HG03097 (cell line): ENCODE results near the gene IL17RA.

ENCODE experiments used
- ATAC-seq: cut with Tn5 transposase; IDR thresholded peaks from one replicate; pipeline ENCODE4 v1.9.1; 2021; ENCODE audit not compliant: unreplicated experiment, low FRiP score

IL17RA gene

DNA sequence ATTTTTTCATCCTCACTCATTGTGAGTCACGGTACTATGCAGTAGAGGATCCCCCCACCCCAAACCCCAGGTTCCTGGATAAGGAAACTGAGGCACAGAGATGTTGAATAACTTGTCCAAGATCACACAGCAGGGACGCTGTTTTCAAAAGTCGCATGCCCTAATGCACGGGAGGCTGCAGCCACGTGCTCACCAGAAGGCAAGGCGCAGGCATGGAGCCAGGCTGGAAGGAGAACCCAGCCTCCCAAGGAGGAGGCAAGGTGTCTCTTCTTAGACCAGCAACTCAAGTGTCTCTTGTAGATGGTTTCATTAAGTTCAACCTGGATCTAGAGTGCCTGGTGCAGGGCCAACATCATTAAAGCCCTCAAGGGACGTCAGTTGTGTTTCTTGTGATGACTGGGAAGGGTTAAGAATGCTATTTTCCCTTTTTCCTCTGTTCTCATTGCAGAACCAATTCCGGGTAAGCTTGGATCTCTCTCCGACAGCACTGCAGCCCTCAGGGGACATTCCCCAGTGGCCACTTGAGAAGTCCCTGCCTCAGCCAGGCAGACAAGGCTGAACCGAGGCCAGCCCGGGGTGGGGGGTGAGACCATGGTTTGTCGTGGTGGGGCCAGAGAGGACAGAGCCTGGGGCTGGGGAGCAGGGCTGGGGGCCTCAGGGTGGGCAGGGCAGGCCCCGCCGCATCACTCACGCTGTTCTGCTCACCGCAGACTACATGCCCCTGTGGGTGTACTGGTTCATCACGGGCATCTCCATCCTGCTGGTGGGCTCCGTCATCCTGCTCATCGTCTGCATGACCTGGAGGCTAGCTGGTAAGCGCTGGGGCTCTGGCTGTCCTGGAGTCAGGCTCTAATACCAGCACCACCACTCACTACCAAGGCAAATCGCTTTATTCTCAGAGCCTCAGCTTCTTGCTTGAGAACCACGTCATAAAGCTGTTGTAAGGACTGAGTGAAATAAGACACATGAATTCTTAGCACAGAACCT, 20.6 kb downstream of the IL17RA start:
- ATAC-seq, result no peak

DNA sequence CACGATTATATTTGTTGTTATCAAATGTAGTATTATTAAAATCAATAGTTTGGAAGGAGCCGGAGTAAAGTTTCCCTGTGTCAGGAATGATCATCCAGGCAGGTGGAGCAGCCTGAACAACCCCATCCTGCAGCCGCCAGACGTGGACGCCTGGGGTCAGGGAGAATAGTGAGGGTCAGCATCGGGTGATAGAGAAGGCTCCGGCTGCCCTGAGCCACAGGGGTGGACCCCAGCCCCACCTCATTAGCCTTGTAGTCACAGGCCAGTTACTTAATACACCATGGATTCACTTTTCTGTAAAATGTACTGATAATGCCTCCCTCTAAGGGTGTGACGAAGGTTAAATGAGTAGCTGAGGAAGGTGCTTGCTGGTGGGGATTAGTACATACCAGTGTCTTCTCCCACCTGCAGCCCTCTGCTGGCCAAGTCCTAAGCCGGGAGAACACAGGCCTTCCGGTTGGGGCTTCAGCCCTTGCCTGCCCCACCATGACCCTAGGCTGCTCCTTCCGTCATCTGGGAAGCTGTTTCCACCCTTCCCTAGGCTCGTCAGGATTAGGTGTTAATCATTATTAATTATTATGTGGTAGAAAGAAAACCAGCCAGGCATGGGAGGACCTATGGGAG, 21.5 kb downstream of the IL17RA start:
- ATAC-seq, result peak; percentile 37

DNA sequence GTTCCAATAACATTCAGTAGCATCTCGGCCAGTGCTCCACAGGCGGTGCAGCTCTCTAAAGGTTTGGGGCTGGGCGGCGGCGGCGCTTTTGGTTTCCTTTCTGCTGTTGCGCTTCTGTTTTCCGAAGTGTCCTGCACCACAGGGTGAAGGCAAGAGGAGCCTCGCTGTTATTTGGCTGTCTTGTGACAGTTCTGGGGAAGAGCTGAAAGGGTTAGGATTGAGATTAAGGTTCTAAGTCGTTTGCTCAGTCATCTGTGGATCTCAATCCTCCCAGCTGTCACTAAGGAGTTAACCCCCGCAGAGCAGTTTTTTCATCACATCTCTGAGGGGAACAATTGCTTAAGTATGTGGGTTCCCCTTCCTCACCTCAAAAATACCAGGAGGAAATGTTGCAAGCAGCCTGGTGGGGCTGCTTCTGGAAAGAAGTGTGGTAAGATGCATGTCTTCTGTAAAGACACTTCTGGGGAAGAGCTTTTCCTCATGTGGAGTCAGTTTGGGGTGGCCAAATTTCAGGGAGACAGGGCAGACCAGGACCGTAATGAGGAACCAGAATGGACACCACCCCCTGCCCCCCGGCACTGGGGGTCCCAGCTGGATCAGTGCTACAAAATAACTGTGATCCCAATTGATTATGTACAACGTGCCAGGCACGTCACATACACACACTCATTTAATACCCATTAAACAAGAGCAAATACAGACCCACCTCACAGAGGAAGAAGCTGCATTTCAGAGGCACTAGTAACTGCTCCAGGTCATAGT, 22.2 kb downstream of the IL17RA start:
- peak; percentile 63 for ATAC-seq

DNA sequence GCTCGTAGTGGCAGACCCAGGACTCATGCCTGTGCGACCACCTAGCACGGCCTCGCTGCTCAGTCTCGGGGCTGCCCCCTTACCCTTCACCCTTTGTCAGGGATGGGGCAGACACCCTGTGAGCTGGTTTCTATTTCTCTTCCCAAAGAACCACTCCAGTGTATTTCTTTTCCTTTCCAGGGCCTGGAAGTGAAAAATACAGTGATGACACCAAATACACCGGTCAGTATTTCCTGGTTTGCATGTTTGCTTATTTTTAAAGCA, 22.7 kb downstream of the IL17RA start:
- ATAC-seq, result no peak

DNA sequence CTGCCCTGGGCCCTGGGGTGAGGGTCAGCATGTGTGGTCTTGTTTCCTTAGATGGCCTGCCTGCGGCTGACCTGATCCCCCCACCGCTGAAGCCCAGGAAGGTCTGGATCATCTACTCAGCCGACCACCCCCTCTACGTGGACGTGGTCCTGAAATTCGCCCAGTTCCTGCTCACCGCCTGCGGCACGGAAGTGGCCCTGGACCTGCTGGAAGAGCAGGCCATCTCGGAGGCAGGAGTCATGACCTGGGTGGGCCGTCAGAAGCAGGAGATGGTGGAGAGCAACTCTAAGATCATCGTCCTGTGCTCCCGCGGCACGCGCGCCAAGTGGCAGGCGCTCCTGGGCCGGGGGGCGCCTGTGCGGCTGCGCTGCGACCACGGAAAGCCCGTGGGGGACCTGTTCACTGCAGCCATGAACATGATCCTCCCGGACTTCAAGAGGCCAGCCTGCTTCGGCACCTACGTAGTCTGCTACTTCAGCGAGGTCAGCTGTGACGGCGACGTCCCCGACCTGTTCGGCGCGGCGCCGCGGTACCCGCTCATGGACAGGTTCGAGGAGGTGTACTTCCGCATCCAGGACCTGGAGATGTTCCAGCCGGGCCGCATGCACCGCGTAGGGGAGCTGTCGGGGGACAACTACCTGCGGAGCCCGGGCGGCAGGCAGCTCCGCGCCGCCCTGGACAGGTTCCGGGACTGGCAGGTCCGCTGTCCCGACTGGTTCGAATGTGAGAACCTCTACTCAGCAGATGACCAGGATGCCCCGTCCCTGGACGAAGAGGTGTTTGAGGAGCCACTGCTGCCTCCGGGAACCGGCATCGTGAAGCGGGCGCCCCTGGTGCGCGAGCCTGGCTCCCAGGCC, 23.7 kb downstream of the IL17RA start:
- ATAC-seq, result no peak

DNA sequence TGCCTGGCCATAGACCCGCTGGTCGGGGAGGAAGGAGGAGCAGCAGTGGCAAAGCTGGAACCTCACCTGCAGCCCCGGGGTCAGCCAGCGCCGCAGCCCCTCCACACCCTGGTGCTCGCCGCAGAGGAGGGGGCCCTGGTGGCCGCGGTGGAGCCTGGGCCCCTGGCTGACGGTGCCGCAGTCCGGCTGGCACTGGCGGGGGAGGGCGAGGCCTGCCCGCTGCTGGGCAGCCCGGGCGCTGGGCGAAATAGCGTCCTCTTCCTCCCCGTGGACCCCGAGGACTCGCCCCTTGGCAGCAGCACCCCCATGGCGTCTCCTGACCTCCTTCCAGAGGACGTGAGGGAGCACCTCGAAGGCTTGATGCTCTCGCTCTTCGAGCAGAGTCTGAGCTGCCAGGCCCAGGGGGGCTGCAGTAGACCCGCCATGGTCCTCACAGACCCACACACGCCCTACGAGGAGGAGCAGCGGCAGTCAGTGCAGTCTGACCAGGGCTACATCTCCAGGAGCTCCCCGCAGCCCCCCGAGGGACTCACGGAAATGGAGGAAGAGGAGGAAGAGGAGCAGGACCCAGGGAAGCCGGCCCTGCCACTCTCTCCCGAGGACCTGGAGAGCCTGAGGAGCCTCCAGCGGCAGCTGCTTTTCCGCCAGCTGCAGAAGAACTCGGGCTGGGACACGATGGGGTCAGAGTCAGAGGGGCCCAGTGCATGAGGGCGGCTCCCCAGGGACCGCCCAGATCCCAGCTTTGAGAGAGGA, 24.5 kb downstream of the IL17RA start:
- no peak for ATAC-seq

DNA sequence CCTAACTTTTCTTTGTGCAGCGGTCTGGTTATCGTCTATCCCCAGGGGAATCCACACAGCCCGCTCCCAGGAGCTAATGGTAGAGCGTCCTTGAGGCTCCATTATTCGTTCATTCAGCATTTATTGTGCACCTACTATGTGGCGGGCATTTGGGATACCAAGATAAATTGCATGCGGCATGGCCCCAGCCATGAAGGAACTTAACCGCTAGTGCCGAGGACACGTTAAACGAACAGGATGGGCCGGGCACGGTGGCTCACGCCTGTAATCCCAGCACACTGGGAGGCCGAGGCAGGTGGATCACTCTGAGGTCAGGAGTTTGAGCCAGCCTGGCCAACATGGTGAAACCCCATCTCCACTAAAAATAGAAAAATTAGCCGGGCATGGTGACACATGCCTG, 25.2 kb downstream of the IL17RA start:
- ATAC-seq, result no peak

DNA sequence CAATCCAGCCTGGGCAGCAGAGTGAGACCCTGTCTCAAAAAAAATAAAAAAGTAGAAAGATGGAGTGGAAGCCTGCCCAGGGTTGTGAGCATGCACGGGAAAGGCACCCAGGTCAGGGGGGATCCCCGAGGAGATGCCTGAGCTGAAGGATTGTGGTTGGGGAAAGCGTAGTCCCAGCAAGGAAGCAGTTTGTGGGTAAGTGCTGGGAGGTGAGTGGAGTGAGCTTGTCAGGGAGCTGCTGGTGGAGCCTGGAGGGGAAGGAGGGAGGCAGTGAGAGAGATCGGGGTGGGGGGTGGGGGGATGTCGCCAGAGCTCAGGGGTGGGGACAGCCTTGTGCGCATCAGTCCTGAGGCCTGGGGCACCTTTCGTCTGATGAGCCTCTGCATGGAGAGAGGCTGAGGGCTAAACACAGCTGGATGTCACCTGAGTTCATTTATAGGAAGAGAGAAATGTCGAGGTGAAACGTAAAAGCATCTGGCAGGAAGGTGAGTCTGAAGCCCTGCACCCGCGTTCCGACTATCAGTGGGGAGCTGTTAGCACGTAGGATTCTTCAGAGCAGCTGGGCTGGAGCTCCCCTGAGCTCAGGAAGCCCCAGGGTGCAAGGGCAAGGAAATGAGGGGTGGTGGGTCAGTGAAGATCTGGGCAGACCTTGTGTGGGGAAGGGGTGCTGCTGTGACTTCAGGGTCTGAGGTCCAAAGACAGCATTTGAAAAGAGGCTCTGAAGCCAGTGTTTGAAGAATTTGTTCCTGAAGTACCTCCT, 26.2 kb downstream of the IL17RA start:
- ATAC-seq, result no peak

DNA sequence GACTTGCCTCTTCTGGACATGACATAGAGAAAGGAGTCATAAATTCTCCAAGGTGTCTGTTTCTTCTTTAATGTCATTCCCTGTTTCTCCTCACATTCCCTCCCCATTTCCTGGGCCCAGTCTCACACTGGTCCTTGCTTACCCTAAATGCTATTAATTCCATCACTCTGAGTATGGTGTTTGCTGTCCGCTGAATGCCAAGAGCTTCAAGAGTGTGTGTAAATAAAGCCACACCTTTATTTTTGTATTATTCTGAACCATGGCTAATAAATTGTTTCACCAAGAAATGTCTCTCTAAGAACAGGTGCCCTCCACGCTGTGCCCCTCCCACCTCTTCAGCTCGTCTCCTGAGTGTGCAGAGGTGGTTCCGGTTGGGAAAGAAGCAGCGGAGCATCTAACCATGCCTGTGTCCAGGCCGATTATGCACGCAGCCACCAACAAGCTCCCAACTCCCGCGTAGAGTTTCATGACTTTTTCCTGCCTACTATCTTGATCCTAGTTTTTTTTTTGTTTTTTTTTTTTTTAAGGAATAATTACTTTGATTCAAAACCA, 27.8 kb downstream of the IL17RA start:
- no peak for ATAC-seq

DNA sequence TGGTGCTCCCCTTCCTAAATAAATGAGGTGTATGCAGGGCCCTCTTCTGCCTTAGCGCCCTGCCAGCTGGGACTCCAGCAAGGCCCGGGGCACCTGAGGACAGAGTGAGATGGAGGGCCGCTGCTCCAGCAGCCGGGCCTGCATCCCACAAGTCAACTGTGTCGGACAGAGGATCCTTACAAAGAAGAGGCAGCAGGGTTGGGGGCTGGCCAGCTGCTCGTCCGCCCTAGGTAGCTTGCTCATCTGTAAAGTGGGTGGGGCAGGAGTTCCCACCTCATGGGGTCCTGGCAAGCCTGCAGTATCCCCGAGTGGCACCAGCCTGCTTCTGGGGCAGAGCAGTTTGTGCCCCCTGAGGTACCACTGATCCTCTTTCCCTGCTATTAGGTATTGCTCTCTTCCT, 28.8 kb downstream of the IL17RA start:
- no peak for ATAC-seq

DNA sequence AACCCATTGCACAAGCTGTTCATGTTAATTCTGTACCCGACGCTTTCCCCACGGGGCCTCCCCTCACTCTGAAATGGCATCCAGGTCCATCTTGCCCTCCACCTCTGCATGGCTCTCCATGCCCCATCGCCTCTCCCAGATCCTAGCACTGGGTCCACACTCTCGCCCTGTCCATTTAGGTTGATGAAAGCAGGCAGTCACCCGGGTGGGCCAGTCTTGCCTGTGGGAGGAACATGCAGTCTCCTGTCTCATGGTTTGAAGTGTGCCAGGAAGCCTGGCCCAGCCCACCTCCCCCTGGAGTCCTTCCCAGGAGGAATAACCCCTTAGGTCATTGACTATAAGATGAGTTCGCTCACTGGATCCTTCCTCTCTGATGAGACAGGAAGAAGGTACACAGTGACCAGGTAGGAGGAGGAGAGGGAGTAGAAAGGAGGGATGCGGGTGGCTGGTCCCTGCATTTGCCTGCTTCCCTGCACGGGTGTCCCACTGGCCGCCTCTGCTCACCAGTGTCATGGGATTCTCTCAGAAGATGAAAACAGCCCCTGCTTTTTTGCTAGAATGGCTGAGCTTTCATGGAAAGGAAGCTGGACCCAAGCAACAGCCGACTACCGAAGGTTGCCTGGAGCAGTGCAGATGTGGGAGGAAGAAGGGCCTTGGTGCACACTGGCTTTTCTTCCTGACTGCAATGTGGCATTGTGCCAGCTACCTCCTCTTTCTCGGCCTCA, 29.5 kb downstream of the IL17RA start:
- ATAC-seq, result no peak

DNA sequence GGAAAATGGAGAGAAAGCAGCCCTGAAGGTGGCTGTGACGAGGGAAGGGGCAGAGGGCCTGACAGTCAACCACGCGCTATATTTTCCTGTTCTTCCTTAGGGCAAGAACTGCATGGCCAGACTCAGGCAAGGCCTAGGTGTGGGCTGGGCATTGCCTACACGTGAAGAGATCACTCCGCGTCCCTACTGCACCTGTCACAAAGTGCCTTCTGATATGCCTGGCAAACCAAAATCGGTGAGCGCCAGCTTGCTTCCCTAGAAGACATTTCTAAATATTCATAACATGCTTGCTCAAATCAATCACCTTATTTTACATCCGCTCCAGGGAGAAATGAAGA, 30.1 kb downstream of the IL17RA start:
- ATAC-seq, result no peak

DNA sequence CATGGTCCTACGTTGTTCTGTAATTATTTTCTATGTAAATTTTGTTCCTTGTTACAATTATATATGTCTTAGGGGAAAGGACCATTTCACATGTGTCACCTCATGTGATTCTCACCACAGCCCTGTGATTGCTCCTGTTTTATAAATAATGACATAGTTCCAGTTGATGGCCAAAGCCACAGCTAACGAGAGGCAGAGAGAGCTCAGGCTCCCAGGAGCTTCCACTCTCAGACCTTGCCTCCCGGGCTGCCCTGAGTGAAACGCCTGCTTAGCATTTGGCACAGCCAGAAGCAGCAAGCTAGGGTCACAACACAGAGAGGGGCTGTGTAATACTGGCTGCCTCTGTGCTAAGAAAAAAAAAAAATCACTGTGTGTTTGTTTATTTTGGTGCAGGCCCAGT, 30.4 kb downstream of the IL17RA start:
- ATAC-seq, result no peak

DNA sequence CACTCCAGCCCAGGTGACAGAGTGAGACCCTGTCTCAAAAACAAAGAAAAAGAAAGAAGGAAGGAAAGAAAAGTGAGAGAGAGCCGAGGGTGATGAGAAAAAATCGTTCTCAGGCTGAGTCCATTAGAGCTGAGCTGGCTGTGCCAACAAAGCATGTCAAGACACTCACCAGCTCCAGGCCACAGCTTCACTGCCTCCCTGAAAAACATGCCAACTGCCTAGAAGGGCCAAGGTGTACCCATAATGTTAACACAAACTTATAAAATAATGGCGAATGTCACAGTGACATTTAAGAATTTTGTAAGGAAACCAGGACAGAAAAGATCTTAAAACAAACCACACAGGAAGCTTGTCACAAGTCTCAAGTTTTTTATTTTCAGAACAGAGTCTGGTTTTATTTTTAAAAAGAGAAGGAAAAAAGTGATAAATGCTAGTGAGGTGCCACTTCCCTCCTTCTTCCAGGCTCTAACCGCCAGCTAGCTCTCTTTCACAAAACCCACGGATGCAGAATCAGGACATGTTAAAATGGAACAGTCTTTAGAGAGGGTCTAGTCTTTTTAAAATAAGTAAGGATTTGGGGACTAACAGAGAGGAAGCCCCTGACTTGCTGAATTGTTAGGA, 31.3 kb downstream of the IL17RA start:
- ATAC-seq, result no peak

DNA sequence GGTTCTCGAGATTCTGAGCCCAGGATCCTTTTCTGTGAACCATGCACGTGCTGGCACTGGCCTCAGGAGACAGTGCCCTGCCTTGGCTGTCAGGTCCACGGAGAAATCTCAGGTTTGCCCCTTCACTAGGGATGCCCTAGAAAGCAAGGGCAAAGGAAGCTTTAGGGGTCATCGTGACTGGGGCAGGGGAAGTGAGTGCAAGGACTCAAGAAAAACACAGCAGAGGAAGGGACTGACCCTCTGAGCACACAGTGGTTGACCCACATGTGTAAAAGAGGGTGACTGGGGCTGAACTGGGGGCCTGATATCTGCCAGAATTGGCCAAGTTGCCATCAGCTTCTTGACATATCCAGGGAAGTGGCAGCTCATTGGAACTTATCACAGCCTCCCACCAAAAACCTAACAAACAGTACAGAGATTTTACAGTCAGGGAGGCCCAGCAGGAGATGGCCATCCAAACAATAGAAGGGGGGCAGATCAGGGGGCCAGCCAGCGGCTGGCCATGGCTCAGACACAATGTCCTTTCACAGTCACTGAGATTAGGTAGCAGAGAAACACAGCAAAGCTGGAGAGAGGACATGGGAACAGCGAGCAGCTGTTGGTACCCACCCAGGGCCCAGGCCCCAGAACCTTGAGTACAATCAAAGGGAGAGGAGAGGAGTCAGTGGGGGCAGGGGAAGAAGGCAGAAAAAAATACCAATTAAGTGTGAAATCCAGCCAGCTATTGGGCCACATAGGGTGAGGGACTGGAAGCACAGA, 32.0 kb downstream of the IL17RA start:
- ATAC-seq, result no peak

DNA sequence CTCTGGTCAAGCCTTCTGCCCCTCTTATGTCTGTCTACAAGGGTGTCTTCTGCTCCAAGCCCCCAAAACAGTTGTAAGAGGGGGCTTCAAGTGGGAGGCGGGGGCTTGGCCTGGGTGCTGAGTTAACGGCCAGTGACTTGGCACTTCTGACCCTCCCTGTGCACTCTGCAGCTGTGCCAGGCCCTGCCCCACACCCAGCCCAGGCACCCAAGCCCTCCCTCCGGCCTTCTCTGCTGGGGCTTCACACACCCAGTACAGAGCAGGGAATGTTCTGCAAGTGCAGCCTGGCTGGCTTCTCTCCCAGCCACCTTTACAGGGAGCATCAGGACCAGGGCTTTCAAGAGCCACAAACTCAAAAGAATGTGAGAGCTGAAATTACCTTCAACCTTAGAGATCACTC, 32.6 kb downstream of the IL17RA start:
- ATAC-seq, result no peak

DNA sequence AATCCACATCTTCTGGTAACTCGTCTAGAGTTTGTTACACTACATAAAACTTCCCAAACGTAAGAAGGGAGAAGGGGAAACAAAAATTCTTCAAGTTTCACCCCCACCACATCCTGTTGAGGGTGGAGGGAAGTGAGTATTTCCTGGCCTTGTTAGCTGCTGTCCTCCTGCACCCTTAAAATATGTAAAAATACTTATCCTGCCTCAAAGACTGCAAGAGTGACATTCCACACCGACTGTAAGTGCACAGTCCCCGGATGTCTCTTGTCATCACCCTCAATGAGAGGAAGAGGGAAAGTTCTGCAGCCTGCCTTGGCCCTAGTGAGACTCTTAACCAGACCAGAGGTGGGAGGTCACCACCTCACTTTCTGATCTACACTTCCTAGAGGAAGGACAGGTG, 33.1 kb downstream of the IL17RA start:
- no peak for ATAC-seq
